ENCODE results near the gene TSTD2. TPM values are rescaled to one million over a fixed set of nuclear protein-coding genes. Genes with fewer than 3 reads are reported as not detected.

TSTD2 gene
- 8.0 and 10.2 TPM in 2 replicates for total RNA-seq

GRCh38 chr9:97632985-97633858 is at the start of gene TSTD2, which contains the start of gene NCBP1:
Gene TSTD2, minus strand, starts transcription at chr9:97633368. Its CDS starts 5,806 bp downstream, at chr9:97627562.
Gene NCBP1, plus strand, starts transcription at chr9:97633821. Its CDS starts 61 bp downstream, at chr9:97633882.

Other genes starting within 250 kb of the TSTD2 start
- 0.80 and 4.7 TPM in 2 replicates for gene TDRD7, start 221.3 kb downstream of the TSTD2 start, total RNA-seq
- 0.26 and 1.5 TPM in 2 replicates for gene TMOD1, start 131.7 kb downstream of the TSTD2 start, total RNA-seq
- gene NCBP1, start 453 bp upstream of the TSTD2 start, total RNA-seq = 20.8 and 26.8 TPM in 2 replicates
- 4.4 and 7.2 TPM in 2 replicates for gene XPA, start 64.0 kb upstream of the TSTD2 start, total RNA-seq
- gene FOXE1, start 219.9 kb upstream of the TSTD2 start, total RNA-seq = not detected in 2 replicates